ENCODE results near the gene PNPLA1.
"Not testable (repeated sequence)": the region's sequence is repeated elsewhere in the genome, so short reads cannot be mapped to it uniquely, and the experiment has no call there.

Gene PNPLA1

GRCh38 chr6:36337814-36338213, 68.0 kb downstream of the PNPLA1 start:
- DNase-seq: no peak

DNA sequence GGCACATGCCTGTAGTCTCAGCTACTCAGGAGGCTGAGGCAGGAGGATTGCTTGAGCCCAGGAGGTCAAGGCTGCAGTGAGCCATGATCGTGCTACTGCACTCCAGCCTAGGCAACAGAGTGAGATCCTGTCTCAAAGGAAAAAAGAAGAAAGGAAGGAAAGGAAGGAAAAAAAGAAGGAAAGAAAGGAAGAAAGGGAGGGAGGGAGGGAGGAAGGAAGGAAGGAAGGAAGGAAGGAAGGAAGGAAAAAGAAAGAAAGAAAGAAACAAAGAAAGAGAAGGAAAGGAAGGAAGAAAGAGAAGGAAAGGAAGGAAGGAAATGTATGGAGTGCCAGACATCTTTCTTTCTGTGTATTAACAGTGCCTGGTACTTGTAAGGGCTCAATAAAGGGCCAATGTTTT, 68.4 kb downstream of the PNPLA1 start:
- DNase-seq: not testable (repeated sequence)

- no peak for DNase-seq
Observed at GRCh38 chr6:36339146-36339545, 69.3 kb downstream of the PNPLA1 start.

DNA sequence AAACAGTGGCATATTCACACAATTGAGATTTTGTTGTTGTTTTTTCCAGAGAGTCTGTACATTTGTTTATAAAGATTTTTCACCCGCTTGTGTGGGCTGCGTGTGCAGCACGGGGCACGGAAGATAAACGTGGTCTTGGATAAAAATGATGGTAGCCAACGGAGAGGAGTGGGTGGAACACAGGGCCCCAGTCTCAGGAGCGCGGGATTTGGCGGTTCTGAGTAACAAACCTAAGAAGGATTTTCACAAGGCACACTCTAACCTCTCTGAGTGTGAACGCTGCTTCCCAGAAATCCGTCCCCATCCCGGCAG, 70.4 kb downstream of the PNPLA1 start:
- no peak for DNase-seq

DNA sequence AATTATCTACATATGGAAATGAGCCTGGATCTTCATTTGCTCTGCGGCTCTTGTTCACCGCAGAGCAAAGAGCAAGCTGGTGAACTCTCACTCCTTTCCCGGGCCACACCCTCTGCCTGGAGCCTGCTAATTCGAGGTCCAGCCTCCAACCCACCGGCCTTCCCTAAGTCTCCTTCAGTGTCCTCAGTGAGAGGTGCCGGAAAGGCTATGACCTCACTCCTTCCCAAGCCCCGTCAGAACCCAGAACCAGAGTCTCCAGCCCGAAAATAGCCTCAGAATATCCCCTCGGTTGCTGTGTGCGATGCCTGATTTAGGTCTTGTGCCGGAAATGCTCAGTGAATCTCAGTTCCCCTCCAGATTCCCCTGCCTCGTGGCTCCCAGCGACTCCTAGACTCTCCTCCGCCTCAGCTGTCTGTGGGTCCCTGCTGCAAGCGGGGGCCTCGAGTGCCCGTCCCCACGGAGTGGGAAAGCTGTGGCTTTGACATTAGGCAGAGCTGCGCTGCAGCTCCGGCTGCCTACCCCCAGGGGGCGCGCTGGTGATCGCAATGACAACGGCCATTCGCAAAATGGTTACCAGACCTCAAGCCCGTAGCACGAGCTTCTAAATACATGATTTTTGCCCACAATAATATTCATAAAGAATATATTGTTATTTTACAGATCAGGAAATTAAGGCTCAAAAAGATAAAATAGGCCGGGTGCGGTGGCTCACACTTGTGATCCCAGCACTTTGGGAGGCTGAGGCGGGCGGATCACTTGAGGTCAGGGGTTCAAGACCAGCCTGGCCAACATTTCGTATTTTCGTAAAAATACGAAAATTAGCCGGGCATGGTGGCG, 71.0 kb downstream of the PNPLA1 start:
- DNase-seq: peak; percentile 56

DNA sequence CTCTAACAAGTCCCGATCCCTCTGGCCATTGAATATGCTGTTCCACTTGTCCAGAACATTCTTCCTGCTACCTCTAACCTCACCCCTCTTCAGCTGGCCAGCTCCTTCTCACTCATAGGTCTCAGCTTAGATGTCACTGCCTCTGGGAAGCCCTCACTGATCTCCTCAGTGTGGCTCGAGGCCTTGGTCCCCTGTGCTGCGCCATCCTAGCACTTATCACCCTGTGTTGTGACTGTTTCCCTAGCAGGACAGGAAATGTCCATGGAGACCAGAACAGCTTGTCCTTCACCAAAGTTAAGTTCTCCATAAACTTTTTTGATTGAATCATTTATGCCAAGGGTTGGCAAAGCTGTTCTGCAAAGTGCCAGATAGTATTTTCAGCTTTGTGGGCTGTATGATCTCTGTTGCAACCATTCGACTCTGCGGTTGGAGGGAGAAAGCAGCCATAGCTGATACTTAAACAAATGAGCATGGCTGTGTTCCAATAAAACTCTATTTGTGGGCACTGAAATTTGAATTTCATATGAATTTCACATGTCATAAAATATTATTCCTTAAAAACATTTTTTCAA, 73.3 kb downstream of the PNPLA1 start:
- no peak for DNase-seq

- no peak for DNase-seq
Observed at GRCh38 chr6:36345681-36346466, 76.0 kb downstream of the PNPLA1 start.

- no peak for DNase-seq
Observed at GRCh38 chr6:36346486-36347273, 76.8 kb downstream of the PNPLA1 start.

- DNase-seq: peak; percentile 22
Observed at GRCh38 chr6:36347621-36348020, 77.8 kb downstream of the PNPLA1 start.

DNA sequence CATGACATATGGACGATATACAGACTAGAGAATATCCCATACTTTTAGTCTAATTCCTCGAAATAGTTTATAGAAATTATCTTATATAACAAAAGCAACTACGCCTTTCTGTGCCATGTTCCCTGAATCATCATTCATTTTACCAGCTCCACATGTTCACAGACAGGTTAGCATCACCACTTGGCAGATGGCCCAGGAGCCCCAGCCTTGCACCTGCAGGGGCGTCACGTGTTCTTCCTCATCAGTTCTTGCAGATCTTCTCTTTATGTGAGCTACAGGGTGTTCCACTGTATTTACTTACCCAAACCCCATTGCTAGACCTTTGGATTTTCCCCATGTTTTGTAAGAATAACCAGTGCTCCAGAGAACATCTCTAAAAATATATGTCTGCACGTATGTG, 79.4 kb downstream of the PNPLA1 start:
- peak; percentile 95 for DNase-seq

GRCh38 chr6:36350082-36350481, 80.2 kb downstream of the PNPLA1 start:
- no peak for DNase-seq

DNA sequence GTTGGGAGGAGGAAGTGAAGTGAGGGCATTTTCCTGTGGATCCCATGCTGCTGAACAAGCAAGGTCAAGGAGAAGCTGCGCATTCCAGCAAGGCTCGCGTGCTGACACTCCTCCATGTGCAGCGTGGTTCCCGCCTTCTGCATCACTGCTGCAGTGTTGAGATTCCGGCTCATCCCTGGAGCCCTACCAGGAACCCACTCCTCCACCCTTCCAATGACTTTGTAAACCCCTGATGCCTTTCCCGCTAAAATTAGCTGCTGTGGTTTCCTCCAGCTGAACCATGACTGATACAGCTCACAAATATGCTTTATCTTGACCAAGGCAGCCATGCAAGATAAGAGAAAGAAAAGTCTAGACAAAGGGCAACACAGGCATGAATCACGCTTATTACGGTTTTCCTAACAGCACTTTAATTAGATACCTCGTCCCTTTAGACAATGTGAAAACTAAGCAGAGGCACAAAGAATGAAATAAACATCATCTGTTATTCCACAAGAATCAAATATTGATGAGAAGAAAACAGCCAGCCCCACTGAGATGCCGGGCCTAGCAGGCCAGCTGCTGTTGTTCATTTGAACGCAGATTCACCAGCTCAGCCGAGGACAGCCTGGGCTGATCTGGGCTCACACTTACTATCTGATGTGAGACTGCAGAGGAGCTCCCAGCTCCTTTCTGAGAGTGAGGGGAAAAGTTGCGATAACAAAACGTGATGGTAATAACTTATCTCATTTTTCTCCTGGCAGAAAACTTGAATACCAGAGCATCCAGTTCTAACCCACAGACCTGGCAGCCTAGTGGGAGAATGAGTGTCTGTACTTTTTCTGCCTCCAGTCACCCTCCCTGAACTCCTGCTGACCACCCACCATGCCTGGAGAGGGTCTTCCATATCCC, 81.1 kb downstream of the PNPLA1 start:
- no peak for DNase-seq

DNA sequence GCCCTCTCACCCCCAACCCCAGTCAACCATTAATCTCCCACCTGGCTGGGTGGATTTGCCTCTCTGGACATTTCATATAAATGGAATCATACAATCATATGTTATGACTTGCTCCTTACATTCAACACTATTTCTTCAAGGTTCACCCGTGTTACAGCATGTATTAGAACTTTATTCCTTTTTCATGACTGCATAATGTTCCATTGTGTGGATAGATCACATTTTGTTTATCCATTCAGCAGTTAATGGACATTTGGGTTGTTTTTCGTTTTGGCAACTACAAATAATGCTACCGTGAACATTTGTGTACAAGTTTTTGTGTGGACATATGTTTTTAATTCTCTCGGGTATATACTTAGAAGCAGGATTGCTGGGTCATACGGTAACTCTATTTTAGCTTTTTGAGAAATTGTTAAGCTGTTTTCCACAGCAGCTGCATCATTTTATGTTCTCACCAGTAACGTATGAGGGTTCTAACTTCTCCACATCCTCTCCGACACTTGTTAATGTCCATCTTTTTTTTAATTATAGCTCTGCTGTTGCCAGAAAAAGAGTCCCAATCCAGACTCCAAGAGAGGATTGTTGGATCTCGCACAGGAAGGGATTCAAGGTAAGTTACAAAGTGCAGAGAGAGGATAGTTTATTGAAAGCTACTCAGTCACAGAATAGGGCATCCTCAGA, 82.8 kb downstream of the PNPLA1 start:
- no peak for DNase-seq

- DNase-seq: no peak
Observed at GRCh38 chr6:36353411-36353915, 83.6 kb downstream of the PNPLA1 start.

DNA sequence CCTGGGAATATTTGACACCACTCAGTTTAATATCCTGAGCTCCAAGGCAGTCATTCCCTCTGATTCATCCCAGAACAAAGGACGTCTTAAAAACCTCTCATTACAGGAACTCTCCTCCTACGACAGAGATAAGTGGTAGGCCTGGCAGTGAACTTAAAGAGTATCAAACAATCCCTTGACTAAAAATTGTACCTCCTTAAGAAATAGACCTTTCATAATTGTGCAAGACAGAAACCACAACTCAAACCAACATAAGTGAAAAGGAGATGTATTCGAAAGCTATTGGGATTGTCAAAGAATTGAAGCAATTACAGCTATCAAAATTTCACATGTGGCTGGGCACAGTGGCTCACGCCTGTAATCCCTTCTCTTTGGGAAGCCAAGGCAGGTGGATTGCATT, 86.0 kb downstream of the PNPLA1 start:
- DNase-seq: no peak

DNA sequence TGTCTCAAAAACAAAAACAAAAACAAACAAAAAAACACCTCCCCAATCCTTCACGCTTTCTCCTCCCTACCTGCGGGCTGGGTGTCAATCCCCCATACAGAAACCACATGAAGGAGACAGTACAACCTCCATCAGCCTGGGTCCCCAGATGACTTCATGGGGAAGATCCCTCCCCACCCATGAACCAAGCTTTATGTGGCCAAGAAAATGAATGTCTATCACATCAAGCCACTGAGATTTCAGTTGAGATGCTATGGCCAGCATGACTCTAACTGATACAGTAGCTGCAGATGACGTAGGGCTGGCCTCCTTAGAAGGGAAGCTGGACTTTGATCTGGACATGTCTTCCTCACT, 88.0 kb downstream of the PNPLA1 start:
- no peak for DNase-seq
